Pericardium fibroblast (primary cell): ENCODE data around the gene OAS2. TPM values are rescaled to one million over a fixed set of nuclear protein-coding genes. Genes with fewer than 3 reads are reported as not detected.

Experiments
- total RNA-seq: library from RNA; depleted of rRNA; stranded (reverse); fragments of >200 nt; gene quantifications from 2 replicates; pipeline ENCODE4 v1.2.3, GENCODE V29; 2015

The OAS2 gene, protein sequence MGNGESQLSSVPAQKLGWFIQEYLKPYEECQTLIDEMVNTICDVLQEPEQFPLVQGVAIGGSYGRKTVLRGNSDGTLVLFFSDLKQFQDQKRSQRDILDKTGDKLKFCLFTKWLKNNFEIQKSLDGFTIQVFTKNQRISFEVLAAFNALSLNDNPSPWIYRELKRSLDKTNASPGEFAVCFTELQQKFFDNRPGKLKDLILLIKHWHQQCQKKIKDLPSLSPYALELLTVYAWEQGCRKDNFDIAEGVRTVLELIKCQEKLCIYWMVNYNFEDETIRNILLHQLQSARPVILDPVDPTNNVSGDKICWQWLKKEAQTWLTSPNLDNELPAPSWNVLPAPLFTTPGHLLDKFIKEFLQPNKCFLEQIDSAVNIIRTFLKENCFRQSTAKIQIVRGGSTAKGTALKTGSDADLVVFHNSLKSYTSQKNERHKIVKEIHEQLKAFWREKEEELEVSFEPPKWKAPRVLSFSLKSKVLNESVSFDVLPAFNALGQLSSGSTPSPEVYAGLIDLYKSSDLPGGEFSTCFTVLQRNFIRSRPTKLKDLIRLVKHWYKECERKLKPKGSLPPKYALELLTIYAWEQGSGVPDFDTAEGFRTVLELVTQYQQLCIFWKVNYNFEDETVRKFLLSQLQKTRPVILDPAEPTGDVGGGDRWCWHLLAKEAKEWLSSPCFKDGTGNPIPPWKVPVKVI
- 0.47 and 1.6 TPM in 2 replicates for total RNA-seq

DNA sequence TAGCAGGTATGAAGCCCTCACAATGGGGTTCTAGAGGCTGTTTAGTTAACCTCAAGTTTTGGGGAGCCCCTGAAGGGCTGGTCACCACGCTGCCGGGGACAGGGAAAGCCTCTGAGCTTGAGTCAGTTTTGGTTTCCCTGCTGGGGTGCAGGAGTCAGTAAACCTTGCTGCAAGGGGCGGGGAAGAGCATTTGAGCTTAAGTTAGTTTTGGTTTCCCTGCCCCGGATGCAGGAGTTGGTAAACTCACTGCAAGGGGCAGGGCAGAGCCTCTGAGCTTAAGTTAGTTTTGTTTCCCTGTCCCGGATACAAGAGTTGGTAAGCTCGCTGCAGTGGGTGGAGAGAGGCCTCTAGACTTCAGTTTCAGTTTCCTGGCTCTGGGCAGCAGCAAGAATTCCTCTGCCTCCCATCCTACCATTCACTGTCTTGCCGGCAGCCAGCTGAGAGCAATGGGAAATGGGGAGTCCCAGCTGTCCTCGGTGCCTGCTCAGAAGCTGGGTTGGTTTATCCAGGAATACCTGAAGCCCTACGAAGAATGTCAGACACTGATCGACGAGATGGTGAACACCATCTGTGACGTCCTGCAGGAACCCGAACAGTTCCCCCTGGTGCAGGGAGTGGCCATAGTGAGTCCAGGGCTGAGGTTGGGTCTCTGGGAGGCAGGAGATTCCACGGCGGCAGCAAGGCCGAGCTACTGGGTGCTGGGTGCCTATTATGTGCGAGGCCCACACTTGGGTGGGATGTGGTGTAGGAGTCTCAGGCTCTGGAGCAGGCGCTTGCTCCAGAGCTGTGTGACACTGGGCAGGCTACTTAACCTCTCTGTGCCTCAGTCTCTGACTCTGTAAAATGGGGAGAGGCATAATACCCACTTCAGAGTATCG is at the start of gene OAS2:
Gene OAS2 (plus strand): TSS at position 357 of the 878 bp plus-strand sequence. CDS start 90 bp downstream, at position 447.

DNA sequence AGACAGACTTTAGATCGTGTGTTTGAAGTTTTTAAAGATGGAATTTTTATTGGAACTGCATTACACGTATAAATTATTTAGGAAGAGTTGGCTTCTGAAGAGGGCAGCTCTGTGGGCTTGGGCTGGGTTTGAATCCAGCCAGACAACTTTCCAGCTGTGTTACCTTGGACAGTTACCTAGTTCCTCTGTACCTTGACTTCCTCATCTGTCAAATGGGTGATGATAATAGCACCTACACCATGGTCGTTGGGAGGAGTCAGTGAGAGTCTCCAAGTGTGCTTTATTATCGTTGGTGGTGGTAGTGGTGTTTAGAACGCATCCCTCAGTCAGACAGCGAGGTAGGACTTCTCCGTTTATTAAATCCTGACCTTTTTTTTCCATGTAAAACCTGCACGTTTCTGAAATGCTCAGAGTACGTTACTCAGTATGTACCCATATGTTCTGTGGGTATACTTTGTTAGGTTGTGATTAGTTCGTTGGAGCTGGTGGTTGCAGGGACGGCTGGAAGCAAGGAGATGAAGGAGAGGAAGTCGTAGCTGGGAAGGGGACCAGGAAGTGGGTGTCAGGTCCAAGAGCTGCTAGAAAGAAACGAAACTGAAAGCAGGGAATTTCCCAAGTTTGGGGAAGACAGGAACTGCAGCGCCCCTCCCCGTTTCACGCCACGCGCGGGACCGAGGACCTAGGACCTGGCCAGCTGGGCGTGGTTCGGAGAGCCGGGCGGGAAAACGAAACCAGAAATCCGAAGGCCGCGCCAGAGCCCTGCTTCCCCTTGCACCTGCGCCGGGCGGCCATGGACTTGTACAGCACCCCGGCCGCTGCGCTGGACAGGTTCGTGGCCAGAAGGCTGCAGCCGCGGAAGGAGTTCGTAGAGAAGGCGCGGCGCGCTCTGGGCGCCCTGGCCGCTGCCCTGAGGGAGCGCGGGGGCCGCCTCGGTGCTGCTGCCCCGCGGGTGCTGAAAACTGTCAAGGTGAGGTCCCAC is 40.3 kb upstream of the OAS2 start, which contains the start of gene OAS3:
Gene OAS3 (plus strand): TSS at position 734 of the 979 bp plus-strand sequence. CDS start 57 bp downstream, at position 791.

DNA sequence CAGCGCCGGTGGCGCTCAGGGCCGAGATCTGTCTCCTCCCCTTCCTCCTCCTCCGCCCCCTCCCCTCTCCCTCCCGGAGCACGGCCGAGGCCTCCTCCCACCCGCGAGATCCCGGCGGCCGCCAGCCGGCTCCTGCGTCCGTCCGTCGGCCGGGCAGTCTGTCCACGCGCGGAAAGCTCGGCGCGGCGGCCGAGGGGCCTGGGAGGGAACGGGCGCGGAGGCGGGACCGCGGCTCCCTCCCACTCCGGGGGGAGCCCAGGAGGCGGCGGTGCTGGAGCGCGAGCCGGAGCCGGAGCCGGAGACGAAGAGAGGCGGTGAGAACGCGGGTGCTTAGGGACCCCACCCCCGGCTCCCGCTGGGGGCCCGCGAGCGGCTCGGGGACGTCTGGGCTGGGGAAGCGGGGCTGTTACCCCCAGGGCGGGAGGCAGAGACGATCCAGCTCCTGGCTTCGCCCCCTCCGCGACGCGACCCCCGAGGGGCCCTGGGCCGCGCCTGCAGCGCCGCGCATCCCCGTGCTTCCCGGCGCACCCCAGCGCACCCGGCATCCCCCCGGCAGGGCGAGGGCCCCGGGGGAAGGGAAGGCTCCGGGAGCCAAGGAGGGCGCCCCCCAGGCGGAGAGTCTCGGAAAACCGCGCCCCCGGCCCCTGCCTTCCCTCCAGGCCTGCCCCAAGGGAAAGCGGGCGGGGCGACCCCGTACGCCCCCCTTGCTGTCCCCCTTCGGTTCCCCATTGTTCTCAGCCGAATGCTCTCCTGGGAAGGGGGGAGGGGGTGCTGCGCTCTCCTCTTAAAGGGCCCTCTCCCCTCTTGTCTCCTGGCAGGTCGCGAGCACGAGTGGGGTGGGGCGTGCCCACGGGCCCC is 78.5 kb downstream of the OAS2 start, which contains the start of gene DTX1:
Gene DTX1 (plus strand): TSS at position 100 of the 858 bp plus-strand sequence. CDS start 1,463 bp downstream, outside the sequence.

Other genes starting within 250 kb of the OAS2 start
- gene RPH3A, start 186.8 kb upstream of the OAS2 start, total RNA-seq, result not detected in 2 replicates
- 1.1 and 2.7 TPM in 2 replicates for gene OAS1, start 71.6 kb upstream of the OAS2 start, total RNA-seq
- gene OAS3, start 40.0 kb upstream of the OAS2 start, total RNA-seq, result 3.2 and 5.6 TPM in 2 replicates
- gene DTX1, start 78.2 kb downstream of the OAS2 start, total RNA-seq, result 0.09 and 0.93 TPM in 2 replicates
- not detected in 2 replicates for gene RASAL1, start 157.2 kb downstream of the OAS2 start, total RNA-seq
- gene CFAP73, start 171.2 kb downstream of the OAS2 start, total RNA-seq, result not detected in 2 replicates
- 33.3 and 43.6 TPM in 2 replicates for gene DDX54, start 207.0 kb downstream of the OAS2 start, total RNA-seq
- 21.2 and 23.2 TPM in 2 replicates for gene RITA1, start 207.2 kb downstream of the OAS2 start, total RNA-seq
- 27.7 and 28.1 TPM in 2 replicates for gene TPCN1, start 242.9 kb downstream of the OAS2 start, total RNA-seq